HepG2 (cell line): ENCODE data around the gene DCTN2. TPM values are rescaled to one million over a fixed set of nuclear protein-coding genes. Genes with fewer than 3 reads are reported as not detected.

Source experiments
- ARHGAP35 ChIP-seq: sonication (generic); formaldehyde crosslinking; IDR thresholded peaks from 2 replicates; pipeline ENCODE4 v1.9.0; 2022; ENCODE audit warnings: mild to moderate bottlenecking, inconsistent platforms, moderate library complexity, missing genetic modification reagents, borderline replicate concordance
- BRF2 ChIP-seq: sonication (generic); formaldehyde crosslinking; IDR thresholded peaks from 2 replicates; pipeline ENCODE4 v1.8.1; 2022; ENCODE audit warnings: mild to moderate bottlenecking, missing genetic modification reagents
- EED ChIP-seq: sonication (generic); formaldehyde crosslinking; IDR thresholded peaks from 2 replicates; pipeline ENCODE4 v1.5.0; 2020; ENCODE audit warnings: mild to moderate bottlenecking, missing genetic modification reagents
- HMG20A ChIP-seq: IDR thresholded peaks from 2 replicates; pipeline ENCODE4 v1.6.1; 2016; ENCODE audit warnings: borderline replicate concordance
- HMGXB4 ChIP-seq, 2 experiments: sonication (generic) in 1 of 2; formaldehyde crosslinking in 1 of 2; IDR thresholded peaks; 2 replicates each; pipeline versions ENCODE4 v1.4.0 to v1.6.1; 2018 to 2020; ENCODE audit warnings: missing genetic modification reagents in 2 of 2, borderline replicate concordance in 1 of 2, low read depth in 1 of 2, mild to moderate bottlenecking in 1 of 2, missing biosample characterization in 1 of 2
- HOXA3 ChIP-seq: sonication (generic); formaldehyde crosslinking; IDR thresholded peaks from 2 replicates; pipeline ENCODE4 v1.5.0; 2020; ENCODE audit warnings: missing genetic modification reagents
- KMT2B ChIP-seq: IDR thresholded peaks from 2 replicates; pipeline ENCODE4 v1.6.1; 2016; ENCODE audit warnings: missing genetic modification reagents, missing compliant biosample characterization
- NR1H2 ChIP-seq: sonication (generic); formaldehyde crosslinking; IDR thresholded peaks from 2 replicates; pipeline ENCODE4 v1.8.1; 2022; ENCODE audit warnings: low read depth, missing genetic modification reagents, borderline replicate concordance
- SMARCC2 ChIP-seq: fragments of 450-650 bp; IDR thresholded peaks from 2 replicates; pipeline ENCODE4 v1.6.1; 2017; ENCODE audit warnings: antibody characterized with exemption, mild to moderate bottlenecking
- SNRNP70 ChIP-seq: fragments of 200-400 bp; formaldehyde crosslinking; IDR thresholded peaks from 2 replicates; pipeline ENCODE4 v1.6.1; 2017; ENCODE audit warnings: mild to moderate bottlenecking, low read depth, low read length, moderate library complexity
- TGIF2 ChIP-seq: IDR thresholded peaks from 2 replicates; pipeline ENCODE4 v1.6.1; 2016; ENCODE audit warnings: control low read depth, missing compliant biosample characterization
- ZNF451 ChIP-seq: sonication (generic); formaldehyde crosslinking; IDR thresholded peaks from 2 replicates; pipeline ENCODE4 v1.5.0; 2020; ENCODE audit warnings: mild to moderate bottlenecking, missing genetic modification reagents
- polyA plus RNA-seq, 8 experiments: library from polyadenylated mRNA; depleted of rRNA in 3 of 8; stranded (reverse) in 7 of 8; unstranded in 1 of 8; fragments of >200 nt; fragmentation: Illumina TruSeq in 4 of 8; extraction: Trizol in 4 of 8; gene quantifications; 2 replicates each; pipeline versions ENCODE4 v1.2.1 to v1.2.3, GENCODE V29; 2011 to 2016; ENCODE audit warnings: low read depth in 4 of 8, missing spikeins in 1 of 8, mixed read lengths in 1 of 8; ENCODE audit not compliant: insufficient read depth in 1 of 8
- total RNA-seq, 5 experiments: library from RNA; depleted of rRNA; stranded (reverse); fragments of >200 nt; fragmentation: Illumina TruSeq; extraction: Trizol; gene quantifications; 2 replicates each; pipeline ENCODE4 v1.2.3, GENCODE V29; 2016; ENCODE audit warnings: low read depth in 1 of 5
- TF ChIP-seq, protein P1 (sequence below): sonication (generic); formaldehyde crosslinking; IDR thresholded peaks from 2 replicates; pipeline ENCODE4 v1.4.0; 2020; ENCODE audit warnings: missing genetic modification reagents, mild to moderate bottlenecking, borderline replicate concordance
- TF ChIP-seq, protein P2 (sequence below), 2 experiments: sonication (generic) in 1 of 2; formaldehyde crosslinking in 1 of 2; IDR thresholded peaks; 2 replicates each; pipeline versions ENCODE4 v1.4.0 to v1.6.1; 2016 to 2020; ENCODE audit warnings: borderline replicate concordance in 1 of 2, low read depth in 1 of 2, mild to moderate bottlenecking in 1 of 2, missing genetic modification reagents in 1 of 2
- TF ChIP-seq, protein P3 (sequence below): sonication (generic); formaldehyde crosslinking; conservative IDR thresholded peaks from 2 replicates; pipeline ENCODE4 v1.4.0; 2020; ENCODE audit warnings: missing genetic modification reagents

Gene DCTN2
- total and polyA plus RNA-seq, 2 of the 13 experiments (the other 11 are each of a cell fraction or from before 2014, with no cell fraction given), result 72.0 to 77.4 TPM

DNA sequence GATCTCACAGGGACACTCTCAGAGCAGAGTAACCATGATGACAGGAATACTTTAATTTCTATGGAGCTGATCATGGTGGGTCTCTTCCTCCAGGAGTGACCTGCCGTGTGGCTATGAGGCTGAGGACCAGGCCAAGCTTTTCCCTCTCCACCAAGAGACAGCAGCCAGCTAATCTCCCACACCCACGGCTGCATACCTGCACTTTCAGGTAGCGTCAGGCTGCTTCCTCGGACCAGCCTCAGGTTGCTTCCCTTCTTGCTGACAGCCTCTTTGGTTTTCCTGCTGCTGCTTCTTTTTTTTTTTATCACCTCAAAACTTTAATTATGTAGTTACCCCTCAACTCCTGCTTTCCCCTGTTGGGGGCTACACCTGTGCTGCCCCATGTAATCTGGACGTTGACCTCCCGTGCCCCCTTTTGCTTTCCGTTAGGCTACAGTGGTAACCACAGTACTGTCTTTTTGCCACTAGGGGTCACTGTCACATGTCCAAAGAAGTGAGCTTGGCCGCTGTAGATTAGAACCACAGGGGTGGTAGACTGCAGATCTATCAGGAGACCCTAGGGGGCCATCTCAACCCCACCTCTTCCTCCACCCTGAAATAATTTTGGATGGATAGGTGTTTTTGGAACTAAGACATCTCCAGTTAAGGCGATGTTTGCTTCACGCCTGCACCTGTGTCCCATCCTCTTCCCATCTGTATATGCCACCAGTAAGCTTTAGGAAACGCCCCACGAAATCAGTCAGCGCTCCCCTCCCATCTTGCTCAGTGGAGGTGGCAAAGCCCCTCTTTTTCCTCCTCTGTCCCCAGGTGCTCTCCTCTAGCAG, 36.2 kb upstream of the DCTN2 start (continued):
- TF ChIP-seq KMT2B (CRISPR knock-in tag) (no peak), SMARCC2 (no peak), HOXA3 (peak; percentile 62), HMGXB4 (CRISPR knock-in tag; IDR thresholded peaks at IDR 0.05; ENCODE audit: borderline replicate concordance in 1 of 2, low read depth in 1 of 2) (peak; percentile 63 to 81; a peak in 3 of 4 replicates), HMG20A (CRISPR knock-in tag) (no peak), NR1H2 (CRISPR knock-in tag) (no peak), ARHGAP35 (no peak), EED (CRISPR knock-in tag) (no peak), SNRNP70 (no peak), TGIF2 (CRISPR knock-in tag) (no peak), ZNF451 (no peak), BRF2 (CRISPR knock-in tag) (no peak)
- TF ChIP-seq, protein P1, sequence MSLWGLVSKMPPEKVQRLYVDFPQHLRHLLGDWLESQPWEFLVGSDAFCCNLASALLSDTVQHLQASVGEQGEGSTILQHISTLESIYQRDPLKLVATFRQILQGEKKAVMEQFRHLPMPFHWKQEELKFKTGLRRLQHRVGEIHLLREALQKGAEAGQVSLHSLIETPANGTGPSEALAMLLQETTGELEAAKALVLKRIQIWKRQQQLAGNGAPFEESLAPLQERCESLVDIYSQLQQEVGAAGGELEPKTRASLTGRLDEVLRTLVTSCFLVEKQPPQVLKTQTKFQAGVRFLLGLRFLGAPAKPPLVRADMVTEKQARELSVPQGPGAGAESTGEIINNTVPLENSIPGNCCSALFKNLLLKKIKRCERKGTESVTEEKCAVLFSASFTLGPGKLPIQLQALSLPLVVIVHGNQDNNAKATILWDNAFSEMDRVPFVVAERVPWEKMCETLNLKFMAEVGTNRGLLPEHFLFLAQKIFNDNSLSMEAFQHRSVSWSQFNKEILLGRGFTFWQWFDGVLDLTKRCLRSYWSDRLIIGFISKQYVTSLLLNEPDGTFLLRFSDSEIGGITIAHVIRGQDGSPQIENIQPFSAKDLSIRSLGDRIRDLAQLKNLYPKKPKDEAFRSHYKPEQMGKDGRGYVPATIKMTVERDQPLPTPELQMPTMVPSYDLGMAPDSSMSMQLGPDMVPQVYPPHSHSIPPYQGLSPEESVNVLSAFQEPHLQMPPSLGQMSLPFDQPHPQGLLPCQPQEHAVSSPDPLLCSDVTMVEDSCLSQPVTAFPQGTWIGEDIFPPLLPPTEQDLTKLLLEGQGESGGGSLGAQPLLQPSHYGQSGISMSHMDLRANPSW (CRISPR knock-in tag), result no peak
- TF ChIP-seq, protein P2, sequence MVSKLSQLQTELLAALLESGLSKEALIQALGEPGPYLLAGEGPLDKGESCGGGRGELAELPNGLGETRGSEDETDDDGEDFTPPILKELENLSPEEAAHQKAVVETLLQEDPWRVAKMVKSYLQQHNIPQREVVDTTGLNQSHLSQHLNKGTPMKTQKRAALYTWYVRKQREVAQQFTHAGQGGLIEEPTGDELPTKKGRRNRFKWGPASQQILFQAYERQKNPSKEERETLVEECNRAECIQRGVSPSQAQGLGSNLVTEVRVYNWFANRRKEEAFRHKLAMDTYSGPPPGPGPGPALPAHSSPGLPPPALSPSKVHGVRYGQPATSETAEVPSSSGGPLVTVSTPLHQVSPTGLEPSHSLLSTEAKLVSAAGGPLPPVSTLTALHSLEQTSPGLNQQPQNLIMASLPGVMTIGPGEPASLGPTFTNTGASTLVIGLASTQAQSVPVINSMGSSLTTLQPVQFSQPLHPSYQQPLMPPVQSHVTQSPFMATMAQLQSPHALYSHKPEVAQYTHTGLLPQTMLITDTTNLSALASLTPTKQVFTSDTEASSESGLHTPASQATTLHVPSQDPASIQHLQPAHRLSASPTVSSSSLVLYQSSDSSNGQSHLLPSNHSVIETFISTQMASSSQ (IDR thresholded peaks at IDR 0.05; ENCODE audit: low read depth), result no peak
- TF ChIP-seq, protein P2 (CRISPR knock-in tag; IDR thresholded peaks at IDR 0.05; ENCODE audit: borderline replicate concordance), result no peak
- TF ChIP-seq, protein P3, sequence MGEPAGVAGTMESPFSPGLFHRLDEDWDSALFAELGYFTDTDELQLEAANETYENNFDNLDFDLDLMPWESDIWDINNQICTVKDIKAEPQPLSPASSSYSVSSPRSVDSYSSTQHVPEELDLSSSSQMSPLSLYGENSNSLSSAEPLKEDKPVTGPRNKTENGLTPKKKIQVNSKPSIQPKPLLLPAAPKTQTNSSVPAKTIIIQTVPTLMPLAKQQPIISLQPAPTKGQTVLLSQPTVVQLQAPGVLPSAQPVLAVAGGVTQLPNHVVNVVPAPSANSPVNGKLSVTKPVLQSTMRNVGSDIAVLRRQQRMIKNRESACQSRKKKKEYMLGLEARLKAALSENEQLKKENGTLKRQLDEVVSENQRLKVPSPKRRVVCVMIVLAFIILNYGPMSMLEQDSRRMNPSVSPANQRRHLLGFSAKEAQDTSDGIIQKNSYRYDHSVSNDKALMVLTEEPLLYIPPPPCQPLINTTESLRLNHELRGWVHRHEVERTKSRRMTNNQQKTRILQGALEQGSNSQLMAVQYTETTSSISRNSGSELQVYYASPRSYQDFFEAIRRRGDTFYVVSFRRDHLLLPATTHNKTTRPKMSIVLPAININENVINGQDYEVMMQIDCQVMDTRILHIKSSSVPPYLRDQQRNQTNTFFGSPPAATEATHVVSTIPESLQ (CRISPR knock-in tag), result no peak
